SK-N-SH (cell line): ENCODE data around the gene KRTAP5-3. TPM values are rescaled to one million over a fixed set of nuclear protein-coding genes. Genes with fewer than 3 reads are reported as not detected.

Experiments
- CTCF ChIA-PET: fragments of 300-600, 350-600 bp; formaldehyde crosslinking; extraction: SDS; loops from one replicate; lab custom pipeline; 2021; lab: Yijun Ruan, JAX
- POLR2A ChIA-PET: fragments of 350-600 bp; sonication (Branson Sonifier 250); formaldehyde crosslinking; extraction: SDS; loops from one replicate; lab custom pipeline; 2020; ENCODE audit warnings: antibody characterized with exemption, inconsistent platforms; lab: Yijun Ruan, JAX
- DNase-seq: peaks from one replicate; pipeline ENCODE4 v3.0.0; 2012
- H2AFZ ChIP-seq: fragments of 200-600 bp; sonication (generic); 2 replicates; pipeline ENCODE4 v1.8.1; 2016; ENCODE audit warnings: antibody characterized with exemption, mild to moderate bottlenecking, low read depth
- H3F3A ChIP-seq: fragments of 200-600 bp; sonication (generic); replicated peaks from 2 replicates; pipeline ENCODE3; 2016; ENCODE audit warnings: antibody characterized with exemption, mild to moderate bottlenecking; ENCODE audit not compliant: insufficient read depth
- H3K27ac ChIP-seq, 2 experiments: fragments of 200-500 bp in 1 of 2; fragments of 200-600 bp in 1 of 2; sonication (Bioruptor generic) in 1 of 2; sonication (generic), shearing (Covaris generic) in 1 of 2; 2 replicates each; pipeline versions ENCODE4 v1.5.1 to v1.6.1; 2014 to 2016; ENCODE audit warnings: low read depth in 2 of 2, inconsistent platforms in 1 of 2, low read length in 1 of 2, mild to moderate bottlenecking in 1 of 2, mixed read lengths in 1 of 2
- H3K27me3 ChIP-seq: fragments of 200-600 bp; sonication (generic), shearing (Covaris generic); 2 replicates; pipeline ENCODE4 v1.6.1; 2016; ENCODE audit warnings: mixed run types; ENCODE audit not compliant: insufficient read depth
- H3K36me3 ChIP-seq, 2 experiments: fragments of 200-500 bp in 1 of 2; fragments of 200-600 bp in 1 of 2; sonication (Bioruptor generic) in 1 of 2; sonication (generic) in 1 of 2; replicated peaks in 1 of 2; 2 replicates each; pipeline versions ENCODE3 to v1.5.1; 2014 to 2016; ENCODE audit warnings: low read length in 1 of 2, mild to moderate bottlenecking in 1 of 2; ENCODE audit not compliant: insufficient read depth in 2 of 2, control insufficient read depth in 1 of 2
- H3K4me1 ChIP-seq, 2 experiments: fragments of 200-500 bp in 1 of 2; fragments of 200-600 bp in 1 of 2; sonication (Bioruptor generic) in 1 of 2; sonication (generic), shearing (Covaris generic) in 1 of 2; 2 replicates each; pipeline versions ENCODE4 v1.5.1 to v1.6.1; 2014 to 2016; ENCODE audit warnings: low read depth in 1 of 2, low read length in 1 of 2, mixed run types in 1 of 2; ENCODE audit not compliant: insufficient read depth in 2 of 2, control insufficient read depth in 1 of 2
- H3K4me2 ChIP-seq: fragments of 200-600 bp; sonication (generic), shearing (Covaris generic); 2 replicates; pipeline ENCODE4 v1.6.1; 2017; ENCODE audit warnings: mixed run types
- H3K4me3 ChIP-seq, 2 experiments: fragments of 200-500 bp in 1 of 2; fragments of 200-600 bp in 1 of 2; sonication (Bioruptor generic) in 1 of 2; sonication (generic), shearing (Covaris generic) in 1 of 2; 2 replicates each; pipeline versions ENCODE4 v1.5.1 to v1.8.1; 2014 to 2016; ENCODE audit warnings: low read depth in 2 of 2, inconsistent platforms in 1 of 2, low read length in 1 of 2, mild to moderate bottlenecking in 1 of 2, mixed read lengths in 1 of 2, moderate library complexity in 1 of 2
- H3K79me2 ChIP-seq: fragments of 200-600 bp; sonication (generic); 2 replicates; pipeline ENCODE4 v1.8.1; 2017; ENCODE audit warnings: mild to moderate bottlenecking; ENCODE audit not compliant: insufficient read depth
- H3K9ac ChIP-seq: fragments of 200-600 bp; sonication (generic); 2 replicates; pipeline ENCODE4 v1.6.1; 2017; ENCODE audit warnings: mixed run types
- H3K9me2 ChIP-seq: fragments of 200-600 bp; sonication (generic); 2 replicates; pipeline ENCODE4 v1.6.1; 2017; ENCODE audit warnings: mixed run types
- H3K9me3 ChIP-seq: fragments of 200-600 bp; sonication (generic); 2 replicates; pipeline ENCODE4 v1.6.1; 2017; ENCODE audit warnings: mixed run types, mild to moderate bottlenecking, moderate library complexity
- H4K20me1 ChIP-seq: fragments of 200-600 bp; sonication (generic); 2 replicates; pipeline ENCODE4 v1.6.1; 2017; ENCODE audit warnings: mild to moderate bottlenecking, mixed run types; ENCODE audit not compliant: insufficient read depth
- ELF1 ChIP-seq: IDR thresholded peaks from 2 replicates; pipeline ENCODE4 v1.4.0; 2012
- FOXM1 ChIP-seq: IDR thresholded peaks from 2 replicates; pipeline ENCODE4 v1.4.0; 2012; ENCODE audit warnings: low read depth, mild to moderate bottlenecking
- JUND ChIP-seq: IDR thresholded peaks from 2 replicates; pipeline ENCODE4 v1.4.0; 2012
- NFIC ChIP-seq: IDR thresholded peaks from 2 replicates; pipeline ENCODE4 v1.4.0; 2012; ENCODE audit warnings: borderline replicate concordance
- RCOR1 ChIP-seq: fragments of 150-350 bp; IDR thresholded peaks from 2 replicates; pipeline ENCODE4 v1.6.1; 2017; ENCODE audit warnings: antibody characterized with exemption, low read length
- REST ChIP-seq: IDR thresholded peaks from 2 replicates; pipeline ENCODE4 v1.6.1; 2012; ENCODE audit warnings: mild to moderate bottlenecking, low read depth, low read length, moderate library complexity
- SIN3A ChIP-seq: IDR thresholded peaks from 2 replicates; pipeline ENCODE4 v1.6.1; 2012; ENCODE audit warnings: low read depth, mild to moderate bottlenecking, low read length, moderate library complexity, borderline replicate concordance
- SMC3 ChIP-seq: IDR thresholded peaks from 2 replicates; pipeline ENCODE4 v1.6.1; 2012; ENCODE audit warnings: low read depth, low read length, improper control_type of control experiment
- TAF1 ChIP-seq: IDR thresholded peaks from 2 replicates; pipeline ENCODE4 v1.6.1; 2012; ENCODE audit warnings: low read depth, mild to moderate bottlenecking, low read length, moderate library complexity, borderline replicate concordance
- YY1 ChIP-seq: IDR thresholded peaks from 2 replicates; pipeline ENCODE4 v1.4.0; 2012; ENCODE audit warnings: low read depth, mild to moderate bottlenecking
- ZBTB33 ChIP-seq: IDR thresholded peaks from 2 replicates; pipeline ENCODE4 v1.4.0; 2012; ENCODE audit warnings: low read depth, borderline replicate concordance
- WGBS: methylation state at CpG from one replicate; pipeline ENCODE4 v1.1.6; 2017; ENCODE audit warnings: low lambda C conversion rate; 5-methylcytosine and 5-hydroxymethylcytosine counted together
- polyA plus RNA-seq, 3 experiments: library from polyadenylated mRNA; depleted of rRNA; stranded (reverse); fragments of >200 nt; gene quantifications; 2 replicates each; pipeline ENCODE4 v1.2.3, GENCODE V29; 2012

Gene KRTAP5-3
- polyA plus RNA-seq, 1 of the 3 experiments (the other 2 are of a cell fraction), result not detected

- Histone ChIP-seq H3K4me2 (no peak overlapping the region), H3K27me3 (no peaks in the 10 kb centered on the region), H4K20me1 (0 out of 2 replicates have a peak, but pooled peaks cover 2% of the 10 kb centered on the region), H3K9me3 (no peaks in the 10 kb centered on the region), H3K9me2 (no peaks in the 10 kb centered on the region), H3K4me3 (no peak overlapping the region), H3K27ac (no peak overlapping the region), H3F3A (no peaks in the 10 kb centered on the region), H3K79me2 (no peaks in the 10 kb centered on the region), H3K9ac (no peak overlapping the region), H3K36me3 (no peaks in the 10 kb centered on the region), H2AFZ (no peak overlapping the region), H3K4me1 (peaks cover 10 to 12% of the 10 kb centered on the region in 2 experiments; a peak in 2 of 4 replicates)
- WGBS, result 87% methylated on average over 3 of the region's 8 CpGs
- CTCF ChIA-PET, result interaction anchor here (1.0 to 5.3 kb wide), 3 partner anchors 14 to 45 kb away, joined by 3 to 52 read pairs (median 23); no protein-coding TSS in a partner anchor
- no peak for TF ChIP-seq ZBTB33
- no peak for TF ChIP-seq FOXM1
- TF ChIP-seq YY1, result no peak
- no peak for TF ChIP-seq SMC3
- TF ChIP-seq TAF1, result no peak
- TF ChIP-seq REST, result no peak
- no peak for TF ChIP-seq JUND
- TF ChIP-seq SIN3A, result no peak
- TF ChIP-seq ELF1, result no peak
- TF ChIP-seq NFIC, result no peak
- no peak for TF ChIP-seq RCOR1
- POLR2A ChIA-PET, result no interaction called here
- DNase-seq, result no peak
These were observed 47.5 kb downstream of the KRTAP5-3 start for GRCh38 chr11:1560649-1561251.
